Measurements from ENCODE around the gene RNU6-7. TPM values are rescaled to one million over a fixed set of nuclear protein-coding genes. Genes with fewer than 3 reads are reported as not detected.

RNU6-7 gene
- total and polyA plus RNA-seq, 2 experiments from 2014 or later, result not detected

GRCh38 chr14:32225378-32225920 is 23.6 kb downstream of the RNU6-7 start:
- no peaks in the 10 kb centered on the region for H3K9me3 ChIP-seq (ENCODE audit: low read depth)
- H3K9me2 ChIP-seq (ENCODE audit: insufficient read depth), result no peaks in the 10 kb centered on the region
- no peak overlapping the region for H3K4me3 ChIP-seq
- H3K27ac ChIP-seq, result no peak overlapping the region
- no peak overlapping the region for H3K9ac ChIP-seq
- no peaks in the 10 kb centered on the region for H3K27me3 ChIP-seq (replicated peaks; ENCODE audit: insufficient read depth)
- no peaks in the 10 kb centered on the region for H4K20me1 ChIP-seq (ENCODE audit: insufficient read depth)
- H3K79me2 ChIP-seq (ENCODE audit: insufficient read depth), result no peaks in the 10 kb centered on the region
- peaks cover 15% of the 10 kb centered on the region for H3F3A ChIP-seq (ENCODE audit: insufficient read depth)
- H3K4me2 ChIP-seq (ENCODE audit: unreplicated experiment), result no peak overlapping the region
- in situ Hi-C loops (cut with MboI), result no loop called here
- DNase-seq, result no peak
- H2AFZ ChIP-seq, result peak overlapping the region; percentile 30; the same call in 1 of the 2 replicates
- TF ChIP-seq EZH2phosphoT487 (IDR thresholded peaks at IDR 0.05; ENCODE audit: insufficient read depth, low read depth) (no peak), EZH2 (IDR thresholded peaks at IDR 0.05; ENCODE audit: insufficient read depth, poor library complexity, severe bottlenecking) (no peak)
- H3K4me1 ChIP-seq (ENCODE audit: insufficient read depth), result peaks cover 15% of the 10 kb centered on the region
- WGBS, 2 experiments (ENCODE audit: low coverage in 1 of 2, low lambda C conversion rate in 2 of 2, missing lambda C conversion rate in 2 of 2), result 93 to 95% methylated on average over 1 of the region's 1 CpG
- H3K36me3 ChIP-seq (ENCODE audit: low read depth), result no peaks in the 10 kb centered on the region

GRCh38 chr14:32226056-32226455 is 24.2 kb downstream of the RNU6-7 start:
- no peak for DNase-seq
- Histone ChIP-seq H3K4me1 (ENCODE audit: insufficient read depth) (peaks cover 21% of the 10 kb centered on the region), H3K9me2 (ENCODE audit: insufficient read depth) (no peaks in the 10 kb centered on the region), H4K20me1 (ENCODE audit: insufficient read depth) (no peaks in the 10 kb centered on the region), H2AFZ (no peak overlapping the region), H3K27me3 (replicated peaks; ENCODE audit: insufficient read depth) (no peaks in the 10 kb centered on the region), H3F3A (ENCODE audit: insufficient read depth) (peaks cover 21% of the 10 kb centered on the region), H3K9ac (no peak overlapping the region), H3K27ac (no peak overlapping the region), H3K79me2 (ENCODE audit: insufficient read depth) (no peaks in the 10 kb centered on the region), H3K36me3 (ENCODE audit: low read depth) (no peaks in the 10 kb centered on the region), H3K4me3 (no peak overlapping the region), H3K4me2 (ENCODE audit: unreplicated experiment) (no peak overlapping the region), H3K9me3 (ENCODE audit: low read depth) (no peaks in the 10 kb centered on the region)
- whole genome bisulfite sequencing, 2 experiments (ENCODE audit: low coverage in 1 of 2, low lambda C conversion rate in 2 of 2, missing lambda C conversion rate in 2 of 2), result 73 to 86% methylated on average over 1 of the region's 1 CpG
- in situ Hi-C loops (cut with MboI), result no loop called here
- TF ChIP-seq EZH2 (IDR thresholded peaks at IDR 0.05; ENCODE audit: insufficient read depth, poor library complexity, severe bottlenecking) (no peak), EZH2phosphoT487 (IDR thresholded peaks at IDR 0.05; ENCODE audit: insufficient read depth, low read depth) (no peak)

GRCh38 chr14:32230181-32230580 is 28.3 kb downstream of the RNU6-7 start:
- Histone ChIP-seq H2AFZ (no peak overlapping the region), H3K4me2 (ENCODE audit: unreplicated experiment) (peak overlapping the region; percentile 54)

GRCh38 chr14:32230695-32231280 is 28.9 kb downstream of the RNU6-7 start:
- Histone ChIP-seq H3F3A (ENCODE audit: insufficient read depth) (peaks cover 30% of the 10 kb centered on the region), H3K79me2 (ENCODE audit: insufficient read depth) (no peaks in the 10 kb centered on the region), H3K4me3 (no peak overlapping the region), H4K20me1 (ENCODE audit: insufficient read depth) (no peaks in the 10 kb centered on the region), H3K9me2 (ENCODE audit: insufficient read depth) (no peaks in the 10 kb centered on the region), H3K9ac (peak overlapping the region; percentile 26; the same call in 1 of the 2 replicates), H2AFZ (peak overlapping the region; percentile 44; the same call in 1 of the 2 replicates), H3K36me3 (ENCODE audit: low read depth) (no peaks in the 10 kb centered on the region), H3K27me3 (replicated peaks; ENCODE audit: insufficient read depth) (no peaks in the 10 kb centered on the region), H3K4me2 (ENCODE audit: unreplicated experiment) (peak overlapping the region; percentile 54), H3K27ac (peak overlapping the region; percentile 66), H3K9me3 (ENCODE audit: low read depth) (no peaks in the 10 kb centered on the region), H3K4me1 (ENCODE audit: insufficient read depth) (peaks cover 34% of the 10 kb centered on the region)
- 66 to 95% methylated on average over 2 of the region's 2 CpGs for WGBS, 2 experiments (ENCODE audit: low coverage in 1 of 2, low lambda C conversion rate in 2 of 2, missing lambda C conversion rate in 2 of 2)
- in situ Hi-C loops (cut with MboI), result no loop called here
- DNase-seq, result peak; percentile 82
- no peak for TF ChIP-seq EZH2phosphoT487 (IDR thresholded peaks at IDR 0.05; ENCODE audit: insufficient read depth, low read depth)

More at GRCh38 chr14:32230181-32230580, 28.3 kb downstream of the RNU6-7 start:
- peak; percentile 63 for DNase-seq
- Histone ChIP-seq H3K9me3 (ENCODE audit: low read depth) (no peaks in the 10 kb centered on the region), H3K9ac (peak overlapping the region; percentile 26; the same call in 1 of the 2 replicates), H3F3A (ENCODE audit: insufficient read depth) (peaks cover 30% of the 10 kb centered on the region), H3K27me3 (replicated peaks; ENCODE audit: insufficient read depth) (no peaks in the 10 kb centered on the region), H3K27ac (peak overlapping the region; percentile 66), H3K4me1 (ENCODE audit: insufficient read depth) (peaks cover 34% of the 10 kb centered on the region), H3K4me3 (peak overlapping the region; percentile 23; the same call in 1 of the 2 replicates), H4K20me1 (ENCODE audit: insufficient read depth) (no peaks in the 10 kb centered on the region), H3K79me2 (ENCODE audit: insufficient read depth) (no peaks in the 10 kb centered on the region), H3K9me2 (ENCODE audit: insufficient read depth) (no peaks in the 10 kb centered on the region), H3K36me3 (ENCODE audit: low read depth) (no peaks in the 10 kb centered on the region)
- TF ChIP-seq EZH2phosphoT487 (IDR thresholded peaks at IDR 0.05; ENCODE audit: insufficient read depth, low read depth), result no peak
- TF ChIP-seq EZH2 (IDR thresholded peaks at IDR 0.05; ENCODE audit: insufficient read depth, poor library complexity, severe bottlenecking), result no peak
- in situ Hi-C loops (cut with MboI), result no loop called here
- 0 to 4% methylated on average over 3 of the region's 3 CpGs for WGBS, 2 experiments (ENCODE audit: low coverage in 1 of 2, low lambda C conversion rate in 2 of 2, missing lambda C conversion rate in 2 of 2)

Data from GM23248 (cell line).